ENCODE results near the gene ELL. TPM values are rescaled to one million over a fixed set of nuclear protein-coding genes. Genes with fewer than 3 reads are reported as not detected.

The ELL gene
- total RNA-seq, 1 experiment from 2014 or later = 10.1 TPM

Other genes with a start within 250 kb of the ELL start
- gene IQCN, start 247.6 kb downstream of the ELL start, total RNA-seq (2014; rRNA removed; shearing (Covaris generic)) = 0.03 and 0.06 TPM in 2 replicates
- 70.1 and 94.9 TPM in 2 replicates for gene JUND, start 240.4 kb downstream of the ELL start, total RNA-seq (2014; rRNA removed; shearing (Covaris generic))
- 378 and 427 TPM in 2 replicates for gene LSM4, start 199.0 kb downstream of the ELL start, total RNA-seq (2014; rRNA removed; shearing (Covaris generic))
- gene PGPEP1, start 181.5 kb downstream of the ELL start, total RNA-seq (2014; rRNA removed; shearing (Covaris generic)) = 8.7 and 11.7 TPM in 2 replicates
- 17.5 and 27.1 TPM in 2 replicates for gene GDF15, start 135.9 kb downstream of the ELL start, total RNA-seq (2014; rRNA removed; shearing (Covaris generic))
- gene LRRC25, start 124.4 kb downstream of the ELL start, total RNA-seq (2014; rRNA removed; shearing (Covaris generic)) = not detected in 2 replicates
- gene SSBP4, start 102.7 kb downstream of the ELL start, total RNA-seq (2014; rRNA removed; shearing (Covaris generic)) = 63.0 and 73.0 TPM in 2 replicates
- gene ISYNA1, start 83.9 kb downstream of the ELL start, total RNA-seq (2014; rRNA removed; shearing (Covaris generic)) = 7.4 and 7.5 TPM in 2 replicates
- 86.8 and 88.3 TPM in 2 replicates for gene FKBP8, start 21.5 kb upstream of the ELL start, total RNA-seq (2014; rRNA removed; shearing (Covaris generic))
- gene KXD1, start 35.8 kb upstream of the ELL start, total RNA-seq (2014; rRNA removed; shearing (Covaris generic)) = 71.0 and 75.8 TPM in 2 replicates
- gene UBA52, start 49.8 kb upstream of the ELL start, total RNA-seq (2014; rRNA removed; shearing (Covaris generic)) = 1,236 and 1,352 TPM in 2 replicates
- gene REX1BD, start 66.7 kb upstream of the ELL start, total RNA-seq (2014; rRNA removed; shearing (Covaris generic)) = 24.8 TPM in 2 replicates
- 20.6 and 22.1 TPM in 2 replicates for gene CRLF1, start 84.7 kb upstream of the ELL start, total RNA-seq (2014; rRNA removed; shearing (Covaris generic))
- 0.20 TPM in 1 of 2 replicates, not detected in the other for gene TMEM59L, start 90.8 kb upstream of the ELL start, total RNA-seq (2014; rRNA removed; shearing (Covaris generic))
- 0.87 and 1.1 TPM in 2 replicates for gene KLHL26, start 115.0 kb upstream of the ELL start, total RNA-seq (2014; rRNA removed; shearing (Covaris generic))
- 2.4 and 3.5 TPM in 2 replicates for gene CRTC1, start 161.6 kb upstream of the ELL start, total RNA-seq (2014; rRNA removed; shearing (Covaris generic))